Measurements from ENCODE around the gene MAP3K9.

The MAP3K9 gene

GRCh38 chr14:70822530-70823185 is 13.3 kb upstream of the MAP3K9 start:
- TF ChIP-seq, protein P1, sequence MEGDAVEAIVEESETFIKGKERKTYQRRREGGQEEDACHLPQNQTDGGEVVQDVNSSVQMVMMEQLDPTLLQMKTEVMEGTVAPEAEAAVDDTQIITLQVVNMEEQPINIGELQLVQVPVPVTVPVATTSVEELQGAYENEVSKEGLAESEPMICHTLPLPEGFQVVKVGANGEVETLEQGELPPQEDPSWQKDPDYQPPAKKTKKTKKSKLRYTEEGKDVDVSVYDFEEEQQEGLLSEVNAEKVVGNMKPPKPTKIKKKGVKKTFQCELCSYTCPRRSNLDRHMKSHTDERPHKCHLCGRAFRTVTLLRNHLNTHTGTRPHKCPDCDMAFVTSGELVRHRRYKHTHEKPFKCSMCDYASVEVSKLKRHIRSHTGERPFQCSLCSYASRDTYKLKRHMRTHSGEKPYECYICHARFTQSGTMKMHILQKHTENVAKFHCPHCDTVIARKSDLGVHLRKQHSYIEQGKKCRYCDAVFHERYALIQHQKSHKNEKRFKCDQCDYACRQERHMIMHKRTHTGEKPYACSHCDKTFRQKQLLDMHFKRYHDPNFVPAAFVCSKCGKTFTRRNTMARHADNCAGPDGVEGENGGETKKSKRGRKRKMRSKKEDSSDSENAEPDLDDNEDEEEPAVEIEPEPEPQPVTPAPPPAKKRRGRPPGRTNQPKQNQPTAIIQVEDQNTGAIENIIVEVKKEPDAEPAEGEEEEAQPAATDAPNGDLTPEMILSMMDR (IDR thresholded peaks at IDR 0.05; ENCODE audit: borderline replicate concordance, control extremely low read depth, extremely low read depth, insufficient read depth, missing control alignments), result no peak
- DNase-seq (ENCODE audit: low spot score), result peak; percentile 41
- in situ Hi-C loops (cut with MboI; ENCODE audit: low sequenced_read_pairs, unreplicated experiment), result loop anchor here (5.0 kb wide), 1 partner anchor 140 kb away; no protein-coding TSS in a partner anchor

GRCh38 chr14:70821584-70822529 is 12.5 kb upstream of the MAP3K9 start:
- DNase-seq (ENCODE audit: low spot score), result peak; percentile 79
- TF ChIP-seq, protein P1 (IDR thresholded peaks at IDR 0.05; ENCODE audit: borderline replicate concordance, control extremely low read depth, extremely low read depth, insufficient read depth, missing control alignments), result no peak
- in situ Hi-C loops (cut with MboI; ENCODE audit: low sequenced_read_pairs, unreplicated experiment), result loop anchor here (5.0 kb wide), 1 partner anchor 140 kb away; no protein-coding TSS in a partner anchor

DNA sequence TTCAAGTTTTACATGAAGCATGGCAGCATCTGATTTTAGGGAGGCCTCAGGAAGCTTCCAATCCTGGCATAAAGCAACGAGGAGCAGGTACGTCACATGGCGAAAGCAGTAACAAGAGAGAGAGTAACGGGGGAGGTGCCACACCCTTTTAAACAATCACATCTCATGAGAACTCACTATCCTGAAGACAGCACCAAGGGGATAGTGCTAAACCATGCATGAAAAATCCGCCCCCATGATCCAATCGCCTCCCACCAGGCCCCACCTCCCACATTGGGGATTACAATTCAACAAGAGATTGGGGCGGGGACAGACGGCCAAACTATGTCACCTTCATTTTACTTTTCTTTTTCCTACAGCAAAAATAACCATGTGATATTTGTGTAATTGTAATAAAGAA is 7.2 kb upstream of the MAP3K9 start:
- in situ Hi-C loops (cut with MboI; ENCODE audit: low sequenced_read_pairs, unreplicated experiment), result loop anchor here (10.0 kb wide), 1 partner anchor 192 kb away; no protein-coding TSS in a partner anchor
- TF ChIP-seq, protein P1 (IDR thresholded peaks at IDR 0.05; ENCODE audit: borderline replicate concordance, control extremely low read depth, extremely low read depth, insufficient read depth, missing control alignments), result no peak
- DNase-seq (ENCODE audit: low spot score), result no peak

DNA sequence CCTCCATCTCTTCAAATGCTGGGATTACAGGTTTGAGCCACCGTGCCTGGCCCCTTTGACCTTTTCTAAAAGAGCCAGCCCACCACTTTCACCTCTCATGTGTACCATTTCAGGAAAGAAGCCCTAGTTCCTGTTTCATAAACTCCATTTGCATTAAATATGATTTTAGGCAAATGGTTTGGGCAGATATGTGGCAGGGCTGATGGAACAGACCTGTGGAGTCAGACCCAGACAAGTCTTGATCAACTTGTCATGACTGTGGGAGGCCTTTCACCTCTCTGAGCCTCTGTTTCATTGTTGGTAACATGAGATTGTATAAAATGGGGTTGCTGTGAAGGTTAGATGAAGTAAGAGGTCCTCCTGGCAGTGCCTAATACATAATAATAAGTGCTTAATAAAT is 5.2 kb upstream of the MAP3K9 start:
- TF ChIP-seq, protein P1 (IDR thresholded peaks at IDR 0.05; ENCODE audit: borderline replicate concordance, control extremely low read depth, extremely low read depth, insufficient read depth, missing control alignments), result no peak
- DNase-seq (ENCODE audit: low spot score), result no peak
- in situ Hi-C loops (cut with MboI; ENCODE audit: low sequenced_read_pairs, unreplicated experiment), result loop anchor here (10.0 kb wide), 1 partner anchor 190 kb away; no protein-coding TSS in a partner anchor

DNA sequence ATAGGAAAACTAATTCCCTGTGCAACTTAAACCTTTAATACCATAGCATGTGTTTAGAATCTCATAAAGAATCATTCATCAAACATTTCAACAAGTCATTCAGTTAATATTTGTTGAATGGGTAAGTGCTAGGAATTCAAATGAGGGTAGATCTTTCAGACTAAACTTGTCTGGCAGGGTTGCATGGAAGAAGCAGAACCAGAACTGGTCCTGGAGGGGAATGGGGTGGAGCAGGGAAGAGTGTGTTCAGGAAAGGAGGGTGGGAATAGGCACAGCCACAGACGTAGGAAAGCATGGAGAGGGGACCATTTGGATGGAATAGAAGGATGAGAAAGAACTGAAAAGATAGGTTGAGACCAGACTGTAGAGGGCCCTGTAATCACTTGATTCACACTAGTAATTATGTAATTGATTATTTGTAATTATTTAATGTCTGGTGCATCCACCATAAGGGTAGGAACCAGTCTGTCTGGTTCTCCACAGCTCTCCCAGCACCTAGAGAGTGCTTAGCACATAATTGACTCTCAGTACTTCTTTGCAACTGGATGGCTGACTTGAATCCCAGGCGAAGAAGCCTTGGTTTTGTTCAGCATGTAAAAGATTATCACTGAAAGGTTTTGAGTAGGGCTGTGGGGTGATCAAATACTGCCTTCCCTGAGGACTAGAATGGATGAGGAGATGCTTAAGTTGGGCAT is 3.0 kb upstream of the MAP3K9 start:
- in situ Hi-C loops (cut with MboI; ENCODE audit: low sequenced_read_pairs, unreplicated experiment), result loop anchor here (10.0 kb wide), 1 partner anchor 187 kb away; no protein-coding TSS in a partner anchor
- TF ChIP-seq, protein P1 (IDR thresholded peaks at IDR 0.05; ENCODE audit: borderline replicate concordance, control extremely low read depth, extremely low read depth, insufficient read depth, missing control alignments), result no peak
- DNase-seq (ENCODE audit: low spot score), result no peak

DNA sequence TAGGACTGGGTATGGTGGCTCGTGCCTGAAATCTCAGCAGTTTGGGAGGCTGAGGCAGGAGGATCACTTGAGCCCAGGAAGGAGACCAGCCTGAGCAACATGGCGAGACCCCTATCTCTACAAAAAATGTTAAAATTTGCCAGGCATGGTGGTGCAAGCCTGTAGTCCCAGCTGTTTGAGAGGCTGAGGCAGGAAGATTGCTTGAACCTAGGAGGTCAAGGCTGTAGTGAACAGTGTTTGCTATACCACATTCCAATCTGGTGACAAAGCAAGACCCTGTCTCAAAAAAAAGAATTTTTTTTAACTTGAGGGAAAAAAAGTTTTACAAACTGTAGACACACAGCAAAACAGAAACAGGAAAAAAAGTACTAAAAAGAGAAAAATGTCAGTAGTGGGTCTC is 2.3 kb upstream of the MAP3K9 start:
- TF ChIP-seq, protein P1 (IDR thresholded peaks at IDR 0.05; ENCODE audit: borderline replicate concordance, control extremely low read depth, extremely low read depth, insufficient read depth, missing control alignments), result no peak
- in situ Hi-C loops (cut with MboI; ENCODE audit: low sequenced_read_pairs, unreplicated experiment), result loop anchor here (10.0 kb wide), 1 partner anchor 187 kb away; no protein-coding TSS in a partner anchor
- no peak for DNase-seq (ENCODE audit: low spot score)

All from GM13976 (cell line).